GM18502 (cell line): Measurements from ENCODE around the gene TCF12.
"Not testable (repeated sequence)": the region's sequence is repeated elsewhere in the genome, so short reads cannot be mapped to it uniquely, and the experiment has no call there.

Source experiments
- ATAC-seq: cut with Tn5 transposase; IDR thresholded peaks from one replicate; pipeline ENCODE4 v1.9.1; 2021; ENCODE audit warnings: mild to moderate bottlenecking; ENCODE audit not compliant: unreplicated experiment, poor library complexity

The TCF12 gene

GRCh38 chr15:57007797-57008196, 89.4 kb downstream of the TCF12 start:
- ATAC-seq = not testable (repeated sequence)

- no peak for ATAC-seq
Measured at GRCh38 chr15:57010724-57011123, 92.3 kb downstream of the TCF12 start.

- no peak for ATAC-seq
Measured at GRCh38 chr15:57012556-57012955, 94.1 kb downstream of the TCF12 start.

GRCh38 chr15:57014896-57015295, 96.5 kb downstream of the TCF12 start:
- ATAC-seq = not testable (repeated sequence)

- no peak for ATAC-seq
Measured at GRCh38 chr15:57015360-57015759, 96.9 kb downstream of the TCF12 start.

- no peak for ATAC-seq
Measured at GRCh38 chr15:57015897-57016296, 97.5 kb downstream of the TCF12 start.

GRCh38 chr15:57017024-57017423, 98.6 kb downstream of the TCF12 start:
- no peak for ATAC-seq

GRCh38 chr15:57018151-57018550, 99.7 kb downstream of the TCF12 start:
- ATAC-seq = no peak

- no peak for ATAC-seq
Measured at GRCh38 chr15:57019496-57020160, 101.2 kb downstream of the TCF12 start.

- ATAC-seq = no peak
Measured at GRCh38 chr15:57025264-57025926, 107.0 kb downstream of the TCF12 start.

GRCh38 chr15:57026016-57026592, 107.7 kb downstream of the TCF12 start:
- ATAC-seq = no peak

- no peak for ATAC-seq
Measured at GRCh38 chr15:57027596-57027995, 109.2 kb downstream of the TCF12 start.

GRCh38 chr15:57028176-57028575, 109.7 kb downstream of the TCF12 start:
- ATAC-seq = no peak

GRCh38 chr15:57030011-57030410, 111.6 kb downstream of the TCF12 start:
- no peak for ATAC-seq

GRCh38 chr15:57031082-57031481, 112.6 kb downstream of the TCF12 start:
- no peak for ATAC-seq

- no peak for ATAC-seq
Measured at GRCh38 chr15:57031605-57032004, 113.2 kb downstream of the TCF12 start.

GRCh38 chr15:57032338-57032737, 113.9 kb downstream of the TCF12 start:
- ATAC-seq = no peak

- ATAC-seq = no peak
Measured at GRCh38 chr15:57033715-57034439, 115.4 kb downstream of the TCF12 start.

- ATAC-seq = no peak
Measured at GRCh38 chr15:57034613-57035012, 116.2 kb downstream of the TCF12 start.

GRCh38 chr15:57035664-57036063, 117.2 kb downstream of the TCF12 start:
- ATAC-seq = no peak

- no peak for ATAC-seq
Measured at GRCh38 chr15:57036352-57036751, 117.9 kb downstream of the TCF12 start.
